Esophagus muscularis mucosa (tissue), 4 donors: Measurements from ENCODE around the gene FGFR2. TPM values are rescaled to one million over a fixed set of nuclear protein-coding genes. Genes with fewer than 3 reads are reported as not detected.

Source experiments
- DNase-seq: peaks from one replicate; pipeline ENCODE4 v3.0.0-alpha.2; 2017; ENCODE audit errors: extremely low spot score
- H3K27ac ChIP-seq, 4 donors: fragments of 200-600 bp; sonication (generic); replicated peaks in 1 of 4; 1 replicate in 3 of 4; 2 replicates in 1 of 4; pipeline ENCODE4 v1.5.1; 2016 to 2019; ENCODE audit warnings: mild to moderate bottlenecking in 1 of 4
- H3K27me3 ChIP-seq, 4 donors: fragments of 200-600 bp; sonication (generic); one replicate each; pipeline versions ENCODE4 v1.5.1 to v1.6.0; 2016 to 2019
- H3K36me3 ChIP-seq, 4 donors: fragments of 200-600 bp; sonication (generic); one replicate each; pipeline ENCODE4 v1.5.1; 2016 to 2019
- H3K4me1 ChIP-seq, 4 donors: fragments of 200-600 bp; sonication (generic); one replicate each; pipeline ENCODE4 v1.5.1; 2016 to 2019
- H3K4me3 ChIP-seq, 4 donors: fragments of 200-600 bp; sonication (generic); 1 replicate in 2 of 4; 2 replicates in 2 of 4; pipeline ENCODE4 v1.5.1; 2016 to 2019; ENCODE audit warnings: mild to moderate bottlenecking in 4 of 4, moderate library complexity in 1 of 4
- H3K9me3 ChIP-seq, 4 donors: fragments of 200-600 bp; sonication (generic); 1 replicate in 3 of 4; 2 replicates in 1 of 4; pipeline ENCODE4 v1.5.1; 2016 to 2019
- EP300 ChIP-seq: sonication (generic); formaldehyde crosslinking; IDR thresholded peaks from one replicate; pipeline ENCODE4 v1.6.1; 2017; ENCODE audit warnings: antibody characterized with exemption
- POLR2A ChIP-seq: fragments of 450-650 bp; IDR thresholded peaks from one replicate; pipeline ENCODE4 v1.6.1; 2017; ENCODE audit warnings: antibody characterized with exemption, moderate library complexity, mild to moderate bottlenecking, low read depth
- POLR2AphosphoS5 ChIP-seq, 2 donors: sonication (generic); formaldehyde crosslinking; IDR thresholded peaks; one replicate each; pipeline ENCODE4 v1.6.1; 2017; ENCODE audit warnings: antibody characterized with exemption in 2 of 2
- WGBS: methylation state at CpG from one replicate; pipeline ENCODE4 v1.1.5; 2018; 5-methylcytosine and 5-hydroxymethylcytosine counted together
- intact Hi-C: fragments of 100-400 bp; cut with DNase I; formaldehyde crosslinking; loops from one replicate; pipeline ENCODE4 v1.15.1; 2023
- total RNA-seq, 4 donors: library from RNA; depleted of rRNA; stranded (reverse); fragments of >200 nt; gene quantifications; one replicate each; pipeline versions ENCODE4 v1.1.0 to v1.2.1, GENCODE V29; 2016
- TF ChIP-seq, protein P1 (sequence below), 3 experiments: fragments of 200-600 bp in 2 of 3; fragments of 450-650 bp in 1 of 3; sonication (generic) in 2 of 3; IDR thresholded peaks; one replicate each; pipeline ENCODE4 v1.5.1; 2017 to 2019; ENCODE audit warnings: antibody characterized with exemption in 3 of 3, mild to moderate bottlenecking in 2 of 3, moderate library complexity in 1 of 3

FGFR2 gene
- total RNA-seq, 4 donors from 2014 or later, result 58.6 to 74.0 (median 60.5) TPM

DNA sequence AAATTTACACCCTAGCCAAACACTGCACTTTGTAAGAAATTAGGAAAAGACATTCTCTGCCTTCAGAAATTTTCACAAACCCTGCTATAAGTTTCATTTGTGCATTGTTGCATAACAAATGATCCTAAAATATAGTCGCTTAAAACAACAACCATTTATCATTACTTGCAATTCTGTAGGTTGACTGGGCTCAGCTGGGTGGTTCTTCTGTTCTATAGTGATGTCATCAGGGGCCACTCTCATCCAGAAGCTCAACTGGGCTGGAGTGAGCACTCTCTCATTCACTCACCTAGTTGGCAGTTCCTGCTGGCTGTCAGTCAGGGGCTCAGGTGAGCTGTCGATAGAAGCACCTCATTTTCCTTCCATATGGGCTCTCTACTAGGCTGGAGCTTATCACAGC lies 20.7 kb upstream of the FGFR2 start:
- no peaks in the 10 kb centered on the region for H3K27me3 ChIP-seq
- H3K36me3 ChIP-seq, result no peaks in the 10 kb centered on the region
- WGBS, result 92% methylated on average over 2 of the region's 2 CpGs
- TF ChIP-seq POLR2AphosphoS5 (IDR thresholded peaks at IDR 0.05) (no peak), POLR2A (no peak), EP300 (no peak)
- TF ChIP-seq, protein P1, sequence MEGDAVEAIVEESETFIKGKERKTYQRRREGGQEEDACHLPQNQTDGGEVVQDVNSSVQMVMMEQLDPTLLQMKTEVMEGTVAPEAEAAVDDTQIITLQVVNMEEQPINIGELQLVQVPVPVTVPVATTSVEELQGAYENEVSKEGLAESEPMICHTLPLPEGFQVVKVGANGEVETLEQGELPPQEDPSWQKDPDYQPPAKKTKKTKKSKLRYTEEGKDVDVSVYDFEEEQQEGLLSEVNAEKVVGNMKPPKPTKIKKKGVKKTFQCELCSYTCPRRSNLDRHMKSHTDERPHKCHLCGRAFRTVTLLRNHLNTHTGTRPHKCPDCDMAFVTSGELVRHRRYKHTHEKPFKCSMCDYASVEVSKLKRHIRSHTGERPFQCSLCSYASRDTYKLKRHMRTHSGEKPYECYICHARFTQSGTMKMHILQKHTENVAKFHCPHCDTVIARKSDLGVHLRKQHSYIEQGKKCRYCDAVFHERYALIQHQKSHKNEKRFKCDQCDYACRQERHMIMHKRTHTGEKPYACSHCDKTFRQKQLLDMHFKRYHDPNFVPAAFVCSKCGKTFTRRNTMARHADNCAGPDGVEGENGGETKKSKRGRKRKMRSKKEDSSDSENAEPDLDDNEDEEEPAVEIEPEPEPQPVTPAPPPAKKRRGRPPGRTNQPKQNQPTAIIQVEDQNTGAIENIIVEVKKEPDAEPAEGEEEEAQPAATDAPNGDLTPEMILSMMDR (IDR thresholded peaks at IDR 0.05), result no peak
- peaks cover 0 to 13% (median 4%) of the 10 kb centered on the region in 4 donors for H3K4me1 ChIP-seq
- H3K4me3 ChIP-seq, result no peak overlapping the region
- no peak overlapping the region for H3K27ac ChIP-seq
- intact Hi-C loops, result no loop called here
- no peaks in the 10 kb centered on the region for H3K9me3 ChIP-seq
- no peak for DNase-seq

DNA sequence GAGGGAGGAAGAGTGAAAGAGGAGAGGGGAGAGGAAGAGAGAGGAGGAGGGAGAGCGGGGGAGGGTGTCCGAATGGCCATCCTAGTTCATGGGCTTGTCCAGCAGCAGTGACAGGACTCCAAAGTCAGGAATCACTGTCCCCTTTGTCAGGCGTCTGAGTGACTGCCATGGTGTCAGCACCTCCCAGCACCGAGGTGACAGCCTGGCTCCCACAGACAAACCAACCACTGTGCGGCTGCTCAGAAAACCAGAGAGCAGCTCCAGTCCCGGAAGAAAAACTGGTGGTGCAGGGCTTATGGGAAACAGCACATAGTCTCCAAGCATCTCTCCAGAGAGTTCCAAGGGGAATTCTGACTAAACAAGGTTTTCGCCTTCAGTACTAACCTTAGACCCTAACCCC lies 18.9 kb upstream of the FGFR2 start:
- Histone ChIP-seq H3K4me3 (no peak overlapping the region), H3K9me3 (no peaks in the 10 kb centered on the region), H3K4me1 (peaks cover 0 to 13% (median 4%) of the 10 kb centered on the region in 4 donors), H3K36me3 (no peaks in the 10 kb centered on the region), H3K27ac (no peak overlapping the region), H3K27me3 (no peaks in the 10 kb centered on the region)
- intact Hi-C loops, result no loop called here
- 82% methylated on average over 6 of the region's 7 CpGs for WGBS
- DNase-seq, result no peak
- TF ChIP-seq, protein P1 (IDR thresholded peaks at IDR 0.05), result no peak
- no peak for TF ChIP-seq POLR2AphosphoS5 (IDR thresholded peaks at IDR 0.05)
- TF ChIP-seq POLR2A, result no peak
- TF ChIP-seq EP300, result no peak

DNA sequence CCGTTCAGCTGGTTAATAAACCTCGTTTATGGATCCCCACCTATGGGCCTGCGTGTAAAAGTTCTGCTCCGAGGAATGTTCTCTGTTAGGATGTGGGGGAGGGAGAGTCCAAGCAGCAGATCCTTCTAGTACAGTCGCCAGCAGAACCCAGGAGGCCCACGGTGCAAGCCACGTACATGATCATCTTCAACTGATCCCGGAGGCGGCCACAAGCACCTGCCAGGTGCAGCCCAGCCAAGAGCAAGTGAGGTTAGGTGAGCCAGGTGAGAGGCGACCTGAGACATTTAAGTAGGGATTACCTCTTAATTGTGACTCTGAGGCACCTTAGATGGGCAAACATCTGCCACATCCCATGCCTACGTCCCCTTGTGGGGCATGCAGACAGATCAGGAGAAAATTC lies 18.0 kb upstream of the FGFR2 start:
- intact Hi-C loops, result no loop called here
- no peaks in the 10 kb centered on the region for H3K36me3 ChIP-seq
- no peaks in the 10 kb centered on the region for H3K9me3 ChIP-seq
- H3K27me3 ChIP-seq, result no peaks in the 10 kb centered on the region
- 75% methylated on average over 10 of the region's 11 CpGs for WGBS
- peaks cover 0 to 13% (median 4%) of the 10 kb centered on the region in 4 donors for H3K4me1 ChIP-seq
- H3K27ac ChIP-seq, result no peak overlapping the region
- DNase-seq, result no peak
- TF ChIP-seq POLR2A (no peak), EP300 (no peak), POLR2AphosphoS5 (IDR thresholded peaks at IDR 0.05) (no peak)
- TF ChIP-seq, protein P1 (IDR thresholded peaks at IDR 0.05), result no peak
- H3K4me3 ChIP-seq, result no peak overlapping the region

DNA sequence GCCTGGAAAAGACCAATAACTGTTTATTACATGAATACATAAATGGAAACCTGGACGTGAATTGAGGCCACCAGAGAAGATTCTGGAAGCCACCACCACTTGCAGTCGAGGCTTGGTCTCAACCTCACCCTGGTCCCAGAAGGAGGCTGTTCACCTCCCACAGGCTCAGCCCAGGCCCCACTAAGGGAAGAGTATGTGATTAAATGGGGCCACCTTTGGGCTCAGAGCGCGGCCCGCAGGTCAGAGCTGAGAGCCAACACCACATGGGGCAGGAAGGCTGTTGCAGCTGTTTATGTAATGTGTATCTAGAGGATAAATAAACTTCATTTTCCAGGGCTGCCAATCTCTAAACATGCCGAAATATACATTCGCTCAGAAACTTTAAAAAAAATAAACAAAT lies 17.6 kb upstream of the FGFR2 start:
- no peak for DNase-seq
- 78% methylated on average over 5 of the region's 7 CpGs for WGBS
- TF ChIP-seq POLR2AphosphoS5 (IDR thresholded peaks at IDR 0.05) (no peak), POLR2A (no peak), EP300 (no peak)
- TF ChIP-seq, protein P1 (IDR thresholded peaks at IDR 0.05), result no peak
- H3K27ac ChIP-seq, result peak overlapping the region in 1 of 4 donors; percentile 5
- no peaks in the 10 kb centered on the region for H3K9me3 ChIP-seq
- peaks cover 0 to 13% (median 4%) of the 10 kb centered on the region in 4 donors for H3K4me1 ChIP-seq
- no peaks in the 10 kb centered on the region for H3K27me3 ChIP-seq
- intact Hi-C loops, result no loop called here
- no peaks in the 10 kb centered on the region for H3K36me3 ChIP-seq
- H3K4me3 ChIP-seq, result no peak overlapping the region

DNA sequence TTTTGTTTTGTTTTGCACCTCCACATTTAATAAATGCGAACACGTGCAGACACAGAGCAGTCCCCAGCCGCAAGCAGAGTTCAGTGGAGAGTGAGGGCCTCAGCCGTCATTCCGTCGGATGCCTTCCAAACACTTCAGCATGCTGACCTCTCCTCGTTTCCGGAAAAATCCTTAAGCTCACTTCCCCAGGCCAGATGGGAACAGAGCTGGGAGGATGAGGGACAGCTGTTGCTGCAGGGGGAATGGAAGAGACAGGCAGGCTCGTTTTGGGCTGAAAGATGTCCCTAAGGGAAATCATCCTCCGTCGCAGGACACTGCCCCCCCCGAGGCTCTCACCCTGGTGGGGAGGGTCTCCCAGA lies 17.2 kb upstream of the FGFR2 start:
- DNase-seq, result no peak
- no peaks in the 10 kb centered on the region for H3K36me3 ChIP-seq
- H3K27me3 ChIP-seq, result no peaks in the 10 kb centered on the region
- TF ChIP-seq EP300, result no peak
- no peak for TF ChIP-seq POLR2A
- TF ChIP-seq, protein P1 (IDR thresholded peaks at IDR 0.05), result no peak
- no peak for TF ChIP-seq POLR2AphosphoS5 (IDR thresholded peaks at IDR 0.05)
- H3K9me3 ChIP-seq, result no peaks in the 10 kb centered on the region
- no peak overlapping the region for H3K4me3 ChIP-seq
- peaks cover 0 to 13% (median 4%) of the 10 kb centered on the region in 4 donors for H3K4me1 ChIP-seq
- peak overlapping the region in 1 of 4 donors; percentile 5 for H3K27ac ChIP-seq
- intact Hi-C loops, result no loop called here
- 71% methylated on average over 11 of the region's 12 CpGs for WGBS
